ENCODE measurements around the gene UBE2D3. TPM values are rescaled to one million over a fixed set of nuclear protein-coding genes. Genes with fewer than 3 reads are reported as not detected.
"Not testable (repeated sequence)": the region's sequence is repeated elsewhere in the genome, so short reads cannot be mapped to it uniquely, and the experiment has no call there.

The UBE2D3 gene
- total RNA-seq, 1 donor = 399 TPM

DNA sequence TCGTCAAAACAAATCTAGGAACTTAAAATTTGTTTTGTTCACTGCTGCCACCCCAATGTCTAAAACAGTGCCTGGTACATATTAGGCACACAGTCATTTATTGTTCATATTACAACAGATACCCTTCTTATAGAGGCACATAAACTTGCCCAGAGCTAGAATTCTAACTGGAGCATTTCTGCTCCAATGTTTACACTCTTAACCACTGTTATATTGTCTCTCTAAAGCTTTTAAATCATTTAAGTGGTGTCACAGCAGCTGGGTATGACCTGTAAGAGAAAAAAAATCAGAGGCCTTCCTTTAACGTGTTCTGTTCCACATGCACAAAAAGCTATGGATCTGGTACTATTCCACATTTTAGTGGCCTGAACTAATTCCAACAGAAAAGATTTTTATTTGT, 3.0 kb downstream of the UBE2D3 start:
- peak overlapping the region; percentile 99 for H3K4me3 ChIP-seq (ENCODE audit: low read depth, low read length)
- peak; percentile 26 for DNase-seq (ENCODE audit: low read depth)
- TF ChIP-seq, protein P1, sequence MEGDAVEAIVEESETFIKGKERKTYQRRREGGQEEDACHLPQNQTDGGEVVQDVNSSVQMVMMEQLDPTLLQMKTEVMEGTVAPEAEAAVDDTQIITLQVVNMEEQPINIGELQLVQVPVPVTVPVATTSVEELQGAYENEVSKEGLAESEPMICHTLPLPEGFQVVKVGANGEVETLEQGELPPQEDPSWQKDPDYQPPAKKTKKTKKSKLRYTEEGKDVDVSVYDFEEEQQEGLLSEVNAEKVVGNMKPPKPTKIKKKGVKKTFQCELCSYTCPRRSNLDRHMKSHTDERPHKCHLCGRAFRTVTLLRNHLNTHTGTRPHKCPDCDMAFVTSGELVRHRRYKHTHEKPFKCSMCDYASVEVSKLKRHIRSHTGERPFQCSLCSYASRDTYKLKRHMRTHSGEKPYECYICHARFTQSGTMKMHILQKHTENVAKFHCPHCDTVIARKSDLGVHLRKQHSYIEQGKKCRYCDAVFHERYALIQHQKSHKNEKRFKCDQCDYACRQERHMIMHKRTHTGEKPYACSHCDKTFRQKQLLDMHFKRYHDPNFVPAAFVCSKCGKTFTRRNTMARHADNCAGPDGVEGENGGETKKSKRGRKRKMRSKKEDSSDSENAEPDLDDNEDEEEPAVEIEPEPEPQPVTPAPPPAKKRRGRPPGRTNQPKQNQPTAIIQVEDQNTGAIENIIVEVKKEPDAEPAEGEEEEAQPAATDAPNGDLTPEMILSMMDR (IDR thresholded peaks at IDR 0.05; ENCODE audit: insufficient read depth, low read depth, low read length) = no peak

DNA sequence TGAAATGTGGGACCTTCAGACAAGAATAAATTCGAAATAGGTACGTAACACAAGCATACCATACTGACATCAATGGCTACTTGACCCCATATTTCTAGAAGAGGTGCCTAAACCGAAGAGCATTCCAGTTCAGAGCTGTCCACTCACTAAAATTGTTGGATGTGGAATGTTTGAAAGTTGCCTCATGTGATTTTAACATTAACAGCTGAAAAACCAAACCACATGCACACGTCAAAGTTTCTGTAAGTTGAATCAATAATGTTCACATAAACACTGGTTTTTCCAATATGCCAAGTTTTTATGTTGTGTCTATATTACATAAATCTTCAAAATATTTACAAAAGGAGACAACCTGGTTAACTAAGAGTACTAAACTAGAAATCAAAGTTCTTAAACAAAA, 3.5 kb downstream of the UBE2D3 start:
- H3K4me3 ChIP-seq (ENCODE audit: low read depth, low read length) = peak overlapping the region; percentile 99
- TF ChIP-seq, protein P1 (IDR thresholded peaks at IDR 0.05; ENCODE audit: insufficient read depth, low read depth, low read length) = no peak
- DNase-seq (ENCODE audit: low read depth) = peak; percentile 35

DNA sequence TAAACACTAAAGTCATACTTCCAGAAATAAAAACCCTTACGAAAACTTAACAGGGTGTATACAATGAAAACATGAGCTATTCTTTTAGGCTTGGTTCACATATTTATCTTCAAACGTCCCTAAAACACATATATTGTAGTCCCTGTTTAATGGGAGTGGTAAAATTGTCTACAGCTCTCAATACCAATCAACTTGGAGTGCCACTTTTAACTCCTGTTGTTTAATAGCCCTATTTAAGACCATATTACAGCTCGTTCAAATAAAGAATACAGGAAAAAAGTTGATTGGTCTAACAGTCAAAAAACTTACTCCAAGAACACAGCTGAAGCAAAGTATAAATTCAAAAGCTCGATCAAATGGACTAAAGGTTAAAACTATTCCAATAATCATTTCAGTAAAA, 3.9 kb downstream of the UBE2D3 start:
- peak overlapping the region; percentile 99 for H3K4me3 ChIP-seq (ENCODE audit: low read depth, low read length)
- TF ChIP-seq, protein P1 (IDR thresholded peaks at IDR 0.05; ENCODE audit: insufficient read depth, low read depth, low read length) = no peak
- DNase-seq (ENCODE audit: low read depth) = no peak

DNA sequence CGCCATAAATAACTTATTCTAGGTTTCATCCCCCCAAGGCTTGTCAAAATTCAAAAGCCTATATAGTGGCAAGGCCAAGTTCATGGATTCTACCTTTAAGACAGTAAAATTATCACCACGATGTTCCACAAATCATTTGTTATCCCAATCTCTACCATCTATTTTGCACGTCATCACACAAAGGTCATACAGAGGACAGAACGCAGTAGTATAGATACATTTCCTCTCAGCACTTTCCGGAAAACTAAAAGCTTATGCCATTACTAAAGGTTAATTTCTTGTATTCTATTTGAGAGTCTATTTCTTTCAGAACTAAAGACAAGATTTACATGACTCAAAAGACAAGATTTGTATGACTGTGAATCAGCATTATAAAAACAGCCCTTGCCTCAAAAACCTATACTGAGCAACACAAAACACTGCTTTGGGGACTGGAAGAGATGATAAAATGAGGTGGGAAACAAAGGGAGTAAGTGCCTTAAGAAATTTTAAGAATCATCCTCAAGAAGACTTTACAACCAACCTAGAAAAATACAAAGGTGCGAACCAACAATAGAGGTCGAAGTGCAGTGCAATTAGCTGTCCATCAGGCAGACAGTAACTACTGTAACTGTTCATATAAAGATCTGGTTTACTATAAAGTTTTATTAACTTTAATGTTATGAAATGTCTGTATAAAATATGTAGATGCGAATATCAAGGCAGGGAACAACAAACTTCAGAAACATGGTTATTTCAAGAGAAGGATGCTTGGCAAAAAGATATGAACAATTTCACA, 7.6 kb downstream of the UBE2D3 start:
- no peak overlapping the region for H3K4me3 ChIP-seq (ENCODE audit: low read depth, low read length)
- TF ChIP-seq, protein P1 (IDR thresholded peaks at IDR 0.05; ENCODE audit: insufficient read depth, low read depth, low read length) = no peak
- DNase-seq (ENCODE audit: low read depth) = peak; percentile 32

- H3K4me3 ChIP-seq (ENCODE audit: low read depth, low read length) = not testable (repeated sequence)
Measured at GRCh38 chr4:102819100-102819499, 8.3 kb downstream of the UBE2D3 start.

DNA sequence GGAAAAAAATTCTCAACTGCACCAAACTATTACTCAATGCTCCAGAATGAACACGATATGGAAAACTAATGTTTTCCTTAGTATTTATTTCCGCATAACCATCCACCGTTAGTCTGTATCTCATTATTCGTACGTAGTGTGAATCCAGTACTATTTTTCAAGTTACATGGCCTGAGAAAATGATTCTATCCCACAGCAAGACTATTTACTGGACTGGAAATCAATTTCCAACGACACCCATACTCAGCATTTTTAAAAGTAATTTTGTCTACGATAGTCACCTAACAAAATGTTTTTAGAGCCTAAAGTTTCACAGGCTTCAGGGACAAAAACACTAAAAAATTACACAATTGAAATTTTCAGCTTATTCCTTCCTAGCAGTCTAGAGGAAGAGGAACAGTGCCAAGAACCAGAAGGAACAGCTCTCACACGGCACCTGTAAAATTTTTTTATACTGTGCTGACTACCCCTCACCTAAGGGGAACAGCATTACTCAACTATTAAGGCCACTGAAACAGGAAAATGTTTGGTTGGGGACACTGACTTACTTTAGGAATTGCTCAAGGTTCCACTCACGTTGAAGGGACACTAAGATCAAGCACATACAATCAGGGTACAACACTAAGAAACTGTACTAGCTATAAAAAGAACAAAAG, 9.6 kb downstream of the UBE2D3 start:
- no peak overlapping the region for H3K4me3 ChIP-seq (ENCODE audit: low read depth, low read length)
- TF ChIP-seq, protein P1 (IDR thresholded peaks at IDR 0.05; ENCODE audit: insufficient read depth, low read depth, low read length) = no peak
- DNase-seq (ENCODE audit: low read depth) = no peak

More at GRCh38 chr4:102819100-102819499, 8.3 kb downstream of the UBE2D3 start:
- DNase-seq (ENCODE audit: low read depth) = not testable (repeated sequence)

- H3K4me3 ChIP-seq (ENCODE audit: low read depth, low read length) = no peak overlapping the region
- DNase-seq (ENCODE audit: low read depth) = no peak
Measured at GRCh38 chr4:102817021-102817605, 10.2 kb downstream of the UBE2D3 start.

More at GRCh38 chr4:102817021-102817605, 10.2 kb downstream of the UBE2D3 start:
- TF ChIP-seq, protein P1 (IDR thresholded peaks at IDR 0.05; ENCODE audit: insufficient read depth, low read depth, low read length) = no peak
